Measurements from ENCODE around the gene ENG. TPM values are rescaled to one million over a fixed set of nuclear protein-coding genes. Genes with fewer than 3 reads are reported as not detected.
A peak's percentile ranks its signal among the peaks of the same experiment; 100 is the strongest.

Gene ENG
- total and polyA plus RNA-seq, 2 of the 8 experiments (the other 6 are each of a cell fraction or from before 2014, with no cell fraction given): 1.8 to 4.4 TPM

GRCh38 chr9:127844821-127845359 is 9.6 kb downstream of the ENG start (continued):
- TF ChIP-seq MAX (IDR thresholded peaks at IDR 0.05) (no peak), JUN (IDR thresholded peaks at IDR 0.05; ENCODE audit: low read depth, low read length) (no peak), CREB1 (IDR thresholded peaks at IDR 0.05) (no peak), ZNF274 (IDR thresholded peaks at IDR 0.05; ENCODE audit: borderline replicate concordance, extremely low read depth, low read length) (no peak), TBP (IDR thresholded peaks at IDR 0.05; ENCODE audit: low read depth, low read length) (no peak), TAF1 (IDR thresholded peaks at IDR 0.05; ENCODE audit: low read depth, low read length) (0 out of 2 replicates have a peak, but pooled peaks have one; percentile 22)
